Smooth muscle cell (in vitro differentiated cells): ENCODE measurements around the gene CRIP1. TPM values are rescaled to one million over a fixed set of nuclear protein-coding genes. Genes with fewer than 3 reads are reported as not detected.

ENCODE experiments used
- DNase-seq: peaks from one replicate; lab custom pipeline; 2025; ENCODE audit not compliant: unreplicated experiment; lab: John Stamatoyannopoulos, UW
- H2AFZ ChIP-seq: fragments of 200-600 bp; sonication (generic); 2 replicates; pipeline ENCODE4 v1.6.0; 2016; ENCODE audit warnings: antibody characterized with exemption, low read depth, mild to moderate bottlenecking
- H3F3A ChIP-seq: fragments of 200-600 bp; sonication (generic); 2 replicates; pipeline ENCODE4 v1.6.0; 2017; ENCODE audit warnings: antibody characterized with exemption, low read depth
- H3K27ac ChIP-seq: fragments of 200-600 bp; sonication (generic); 2 replicates; pipeline ENCODE4 v1.5.1; 2016; ENCODE audit warnings: low read depth, mild to moderate bottlenecking
- H3K27me3 ChIP-seq: fragments of 200-600 bp; sonication (generic); 2 replicates; pipeline ENCODE4 v1.6.1; 2016; ENCODE audit warnings: low read depth, mild to moderate bottlenecking
- H3K36me3 ChIP-seq: fragments of 200-600 bp; sonication (generic); 2 replicates; pipeline ENCODE4 v1.5.1; 2016; ENCODE audit warnings: low read depth
- H3K4me1 ChIP-seq: fragments of 200-600 bp; sonication (generic); 2 replicates; pipeline ENCODE4 v1.5.1; 2016; ENCODE audit warnings: low read depth
- H3K4me2 ChIP-seq: fragments of 200-600 bp; sonication (generic); 2 replicates; pipeline ENCODE4 v1.6.0; 2016; ENCODE audit warnings: mild to moderate bottlenecking
- H3K4me3 ChIP-seq: fragments of 200-600 bp; sonication (generic); 2 replicates; pipeline ENCODE4 v1.5.1; 2016; ENCODE audit warnings: mild to moderate bottlenecking
- H3K79me2 ChIP-seq: fragments of 200-600 bp; sonication (generic); 2 replicates; pipeline ENCODE4 v1.6.0; 2016; ENCODE audit warnings: low read depth, mild to moderate bottlenecking
- H3K9ac ChIP-seq: fragments of 200-600 bp; sonication (generic); 2 replicates; pipeline ENCODE4 v1.6.0; 2016; ENCODE audit warnings: low read depth
- H3K9me3 ChIP-seq: fragments of 200-600 bp; sonication (generic); replicated peaks from 2 replicates; pipeline ENCODE4 v1.5.1; 2016; ENCODE audit warnings: low read depth
- H4K20me1 ChIP-seq: fragments of 200-600 bp; sonication (generic); 2 replicates; pipeline ENCODE4 v1.6.0; 2016; ENCODE audit warnings: low read depth
- WGBS: methylation state at CpG from one replicate; pipeline ENCODE4 v1.1.7; 2016; ENCODE audit warnings: low lambda C conversion rate; 5-methylcytosine and 5-hydroxymethylcytosine counted together
- polyA plus RNA-seq: library from polyadenylated mRNA; unstranded; fragments of >200 nt; fragmentation: Nextera tagmentation; extraction: Ambion mirVana; gene quantifications from 2 replicates; pipeline ENCODE4 v1.2.1, GENCODE V29; 2016
- total RNA-seq: library from RNA; depleted of rRNA; stranded (reverse); fragments of >200 nt; gene quantifications from 2 replicates; pipeline ENCODE4 v1.2.3, GENCODE V29; 2014
- TF ChIP-seq, protein P1 (sequence below): fragments of 200-600 bp; sonication (generic); IDR thresholded peaks from 2 replicates; pipeline ENCODE4 v1.5.1; 2017; ENCODE audit warnings: borderline replicate concordance, mild to moderate bottlenecking, antibody characterized with exemption; ENCODE audit not compliant: insufficient read depth, poor library complexity, severe bottlenecking

The CRIP1 gene
- total and polyA plus RNA-seq, 2 experiments from 2014 or later, result 4.9 to 31.8 TPM

DNA sequence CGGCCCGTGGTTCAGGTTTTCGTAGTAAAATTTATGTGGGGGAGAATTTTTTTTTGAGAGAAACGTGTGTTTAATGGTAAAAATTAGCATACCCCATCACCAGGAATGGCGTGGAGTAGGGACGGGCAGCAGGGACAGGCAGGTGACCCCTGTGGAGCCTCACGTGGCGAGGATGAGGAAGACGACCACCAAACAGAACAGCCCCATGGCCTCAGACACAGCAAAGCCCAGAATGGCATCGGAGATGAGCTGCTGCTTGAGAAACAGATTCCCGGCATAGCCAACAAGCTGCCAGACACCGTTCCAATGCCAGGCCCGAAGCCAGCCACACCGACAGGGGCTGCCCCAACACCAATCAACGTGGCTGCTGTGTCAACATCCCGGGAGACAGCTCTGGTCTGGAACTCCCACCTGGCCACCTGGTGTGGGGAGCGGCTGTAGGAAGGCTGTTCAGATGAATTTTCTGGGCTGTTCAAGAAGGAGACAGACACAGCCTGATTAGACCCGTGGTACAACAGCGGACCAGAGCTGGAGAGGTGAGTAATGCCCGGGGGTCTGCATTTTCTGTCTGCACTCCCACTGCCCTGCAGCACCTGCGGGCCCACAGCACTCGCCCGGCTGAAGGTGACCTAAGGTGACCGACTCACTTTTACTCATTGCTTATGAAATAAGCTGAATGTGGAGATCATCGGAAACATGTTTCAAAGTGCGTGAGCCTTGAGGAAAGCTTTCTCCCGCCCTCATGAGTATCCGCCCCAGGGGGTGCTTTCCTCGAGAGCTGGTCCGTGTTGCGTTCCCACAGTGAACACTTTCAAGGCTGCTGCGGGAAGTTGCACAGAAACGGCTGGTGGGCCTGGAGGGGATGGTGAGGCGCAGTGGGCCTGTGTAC lies 50.2 kb downstream of the CRIP1 start:
- Histone ChIP-seq H3F3A (no peaks in the 10 kb centered on the region), H3K9me3 (no peaks in the 10 kb centered on the region), H3K9ac (no peak overlapping the region), H3K27me3 (no peaks in the 10 kb centered on the region), H3K27ac (no peak overlapping the region), H3K79me2 (no peaks in the 10 kb centered on the region), H4K20me1 (no peaks in the 10 kb centered on the region), H3K4me1 (no peaks in the 10 kb centered on the region), H3K4me3 (no peak overlapping the region), H2AFZ (no peak overlapping the region), H3K36me3 (no peaks in the 10 kb centered on the region), H3K4me2 (no peak overlapping the region)
- TF ChIP-seq, protein P1, sequence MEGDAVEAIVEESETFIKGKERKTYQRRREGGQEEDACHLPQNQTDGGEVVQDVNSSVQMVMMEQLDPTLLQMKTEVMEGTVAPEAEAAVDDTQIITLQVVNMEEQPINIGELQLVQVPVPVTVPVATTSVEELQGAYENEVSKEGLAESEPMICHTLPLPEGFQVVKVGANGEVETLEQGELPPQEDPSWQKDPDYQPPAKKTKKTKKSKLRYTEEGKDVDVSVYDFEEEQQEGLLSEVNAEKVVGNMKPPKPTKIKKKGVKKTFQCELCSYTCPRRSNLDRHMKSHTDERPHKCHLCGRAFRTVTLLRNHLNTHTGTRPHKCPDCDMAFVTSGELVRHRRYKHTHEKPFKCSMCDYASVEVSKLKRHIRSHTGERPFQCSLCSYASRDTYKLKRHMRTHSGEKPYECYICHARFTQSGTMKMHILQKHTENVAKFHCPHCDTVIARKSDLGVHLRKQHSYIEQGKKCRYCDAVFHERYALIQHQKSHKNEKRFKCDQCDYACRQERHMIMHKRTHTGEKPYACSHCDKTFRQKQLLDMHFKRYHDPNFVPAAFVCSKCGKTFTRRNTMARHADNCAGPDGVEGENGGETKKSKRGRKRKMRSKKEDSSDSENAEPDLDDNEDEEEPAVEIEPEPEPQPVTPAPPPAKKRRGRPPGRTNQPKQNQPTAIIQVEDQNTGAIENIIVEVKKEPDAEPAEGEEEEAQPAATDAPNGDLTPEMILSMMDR, result no peak
- no peak for DNase-seq
- 78% methylated on average over 34 of the region's 34 CpGs for WGBS

DNA sequence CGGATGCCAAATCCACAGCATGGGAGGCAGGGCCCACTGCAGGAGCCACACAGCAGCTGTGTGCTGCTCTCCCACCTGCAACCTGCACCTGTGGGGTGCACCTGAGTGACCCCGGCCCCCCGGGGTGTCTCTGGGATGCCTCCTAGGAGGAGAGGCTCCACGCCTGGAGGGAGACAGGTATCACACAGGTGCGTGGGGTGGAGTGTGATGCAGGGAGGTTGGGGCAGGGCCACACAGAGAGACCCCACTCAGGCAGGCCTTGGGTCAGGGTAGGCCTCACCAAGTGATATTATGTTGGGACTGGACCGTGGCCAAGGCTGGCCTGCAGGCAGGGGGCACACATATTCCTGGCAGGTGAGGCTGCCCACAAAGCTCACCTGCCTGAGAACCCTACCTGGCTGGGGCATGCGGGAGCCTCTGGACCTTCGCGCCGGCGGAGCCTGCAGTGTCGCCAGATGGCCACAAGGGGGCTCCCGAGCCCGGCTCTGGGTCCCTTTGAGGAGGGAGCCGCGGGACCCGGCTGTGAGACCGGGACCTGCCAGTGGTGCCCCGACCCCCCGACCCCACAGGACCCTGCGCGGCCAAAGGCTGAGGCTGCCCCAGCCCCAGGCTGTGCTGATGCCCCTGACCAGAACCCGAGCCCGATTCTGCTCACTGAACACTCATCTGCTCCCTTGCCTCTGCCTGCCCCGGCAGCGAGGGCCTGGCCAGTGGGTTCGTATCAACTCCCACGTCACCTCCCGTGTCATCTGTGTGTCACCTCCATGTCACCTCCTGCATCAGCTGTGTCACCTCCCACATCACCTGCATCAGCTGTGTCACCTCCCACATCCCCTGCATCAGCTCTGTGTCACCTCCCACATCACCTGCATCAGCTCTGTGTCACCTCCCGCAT lies 51.1 kb downstream of the CRIP1 start:
- Histone ChIP-seq H3K27me3 (no peaks in the 10 kb centered on the region), H4K20me1 (no peaks in the 10 kb centered on the region), H3K9me3 (no peaks in the 10 kb centered on the region), H3K4me1 (no peaks in the 10 kb centered on the region), H3K9ac (no peak overlapping the region), H3K79me2 (no peaks in the 10 kb centered on the region), H3K4me2 (no peak overlapping the region), H3K4me3 (no peak overlapping the region), H3K36me3 (no peaks in the 10 kb centered on the region), H3F3A (no peaks in the 10 kb centered on the region), H3K27ac (no peak overlapping the region), H2AFZ (no peak overlapping the region)
- 53% methylated on average over 30 of the region's 30 CpGs for WGBS
- TF ChIP-seq, protein P1, result peak; percentile 56
- no peak for DNase-seq

Other genes with a start within 250 kb of the CRIP1 start
- gene BTBD6, start 238.4 kb upstream of the CRIP1 start, total RNA-seq, result 22.7 and 27.0 TPM in 2 replicates
- gene BTBD6, start 238.4 kb upstream of the CRIP1 start, polyA plus RNA-seq, result 40.3 and 41.8 TPM in 2 replicates
- gene BRF1, start 185.9 kb upstream of the CRIP1 start, total RNA-seq, result 9.8 and 15.9 TPM in 2 replicates
- 12.5 and 20.7 TPM in 2 replicates for gene BRF1, start 185.9 kb upstream of the CRIP1 start, polyA plus RNA-seq
- 36.9 and 37.3 TPM in 2 replicates for gene PACS2, start 172.1 kb upstream of the CRIP1 start, total RNA-seq
- gene PACS2, start 172.1 kb upstream of the CRIP1 start, polyA plus RNA-seq, result 49.1 and 57.7 TPM in 2 replicates
- gene TEX22, start 88.3 kb upstream of the CRIP1 start, total RNA-seq, result 0.09 and 1.7 TPM in 2 replicates
- gene TEX22, start 88.3 kb upstream of the CRIP1 start, polyA plus RNA-seq, result 0.50 and 0.93 TPM in 2 replicates
- 25.5 and 41.3 TPM in 2 replicates for gene MTA1, start 67.1 kb upstream of the CRIP1 start, total RNA-seq
- 48.7 and 60.4 TPM in 2 replicates for gene MTA1, start 67.1 kb upstream of the CRIP1 start, polyA plus RNA-seq
- gene CRIP2, start 12.1 kb upstream of the CRIP1 start, total RNA-seq, result 7.6 and 14.1 TPM in 2 replicates
- gene CRIP2, start 12.1 kb upstream of the CRIP1 start, polyA plus RNA-seq, result 38.1 and 45.7 TPM in 2 replicates
- gene TEDC1, start 4.4 kb downstream of the CRIP1 start, total RNA-seq, result 3.8 and 3.9 TPM in 2 replicates
- gene TEDC1, start 4.4 kb downstream of the CRIP1 start, polyA plus RNA-seq, result 4.7 and 8.2 TPM in 2 replicates
- gene TMEM121, start 39.7 kb downstream of the CRIP1 start, total RNA-seq, result 2.6 and 7.0 TPM in 2 replicates
- 7.2 and 12.1 TPM in 2 replicates for gene TMEM121, start 39.7 kb downstream of the CRIP1 start, polyA plus RNA-seq